ENCODE data around the gene DYNC1H1.

DYNC1H1 gene

GRCh38 chr14:101997429-101998336 lies 33.3 kb downstream of the DYNC1H1 start:
- DNase-seq (ENCODE audit: low read depth) = no peak

DNA sequence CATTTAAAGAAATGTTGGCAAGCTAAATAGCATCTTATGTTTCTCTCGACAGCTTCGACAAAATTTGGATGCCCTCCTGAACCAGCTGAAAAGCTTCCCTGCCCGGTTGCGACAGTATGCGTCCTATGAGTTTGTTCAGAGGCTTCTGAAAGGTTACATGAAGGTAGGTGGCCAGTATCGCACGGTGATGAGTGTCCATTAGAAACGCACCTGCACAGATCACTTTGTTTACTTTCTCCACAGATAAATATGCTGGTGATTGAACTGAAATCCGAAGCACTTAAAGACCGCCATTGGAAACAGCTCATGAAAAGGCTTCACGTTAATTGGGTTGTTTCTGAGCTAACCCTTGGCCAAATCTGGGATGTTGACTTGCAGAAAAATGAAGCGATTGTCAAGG lies 36.5 kb downstream of the DYNC1H1 start:
- DNase-seq (ENCODE audit: low read depth) = no peak

DNA sequence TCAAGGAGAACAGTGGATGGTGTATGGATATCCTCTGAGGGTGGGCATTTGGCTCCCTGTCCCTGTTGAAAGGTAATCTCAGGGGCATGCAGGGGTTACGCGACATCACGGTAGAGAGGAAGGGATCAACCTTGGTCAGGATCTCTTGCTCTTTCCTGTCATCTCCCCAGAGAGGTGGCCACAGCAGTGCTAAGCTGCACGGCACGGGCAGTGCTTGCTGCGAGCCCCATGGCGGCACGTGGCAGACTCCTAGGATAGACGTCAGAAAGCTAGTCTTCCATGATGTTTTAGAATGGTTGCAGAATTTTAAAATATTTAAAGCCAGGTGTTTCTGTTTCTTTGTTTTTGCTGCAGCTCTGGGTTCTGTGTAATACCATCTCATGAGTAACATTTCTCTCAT lies 41.0 kb downstream of the DYNC1H1 start:
- DNase-seq (ENCODE audit: low read depth) = no peak

- no peak for DNase-seq (ENCODE audit: low read depth)
Observed at GRCh38 chr14:102007916-102008418, 43.6 kb downstream of the DYNC1H1 start.

DNA sequence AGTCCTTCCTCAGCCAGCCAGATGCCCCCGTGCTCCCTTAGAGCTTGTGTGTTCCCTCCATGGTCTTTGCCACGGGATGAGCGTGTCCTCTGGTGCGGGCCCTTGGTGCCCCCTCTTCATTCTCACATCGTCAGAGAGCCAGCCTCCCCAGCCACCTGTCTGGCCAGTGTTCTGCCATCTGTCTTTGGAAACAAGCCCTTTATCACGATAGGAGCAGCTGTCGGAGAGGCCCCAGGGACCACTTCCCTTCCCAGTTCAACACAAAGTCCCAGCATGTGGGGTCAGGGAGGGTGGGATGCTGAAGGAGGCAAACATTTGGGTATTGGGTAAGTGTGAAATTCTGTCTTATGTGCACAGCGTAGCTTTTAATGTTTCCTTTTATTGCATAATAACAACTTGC lies 44.5 kb downstream of the DYNC1H1 start:
- DNase-seq (ENCODE audit: low read depth) = no peak

DNA sequence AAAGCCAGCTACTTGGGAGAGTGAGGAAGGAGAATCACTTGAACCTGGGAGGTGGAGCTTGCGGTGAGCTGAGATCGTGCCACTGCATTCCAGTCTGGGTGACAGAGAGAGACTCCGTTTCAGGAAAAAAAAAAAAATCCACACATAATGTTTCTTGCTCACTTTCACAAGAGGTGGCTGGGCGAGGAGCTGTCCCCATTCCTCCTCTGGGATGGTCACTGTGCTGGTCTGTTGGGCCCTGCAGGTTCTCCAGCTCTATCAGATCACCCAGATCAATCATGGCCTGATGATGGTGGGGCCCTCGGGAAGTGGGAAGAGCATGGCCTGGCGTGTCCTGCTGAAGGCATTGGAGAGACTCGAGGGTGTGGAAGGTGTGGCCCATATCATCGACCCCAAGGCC lies 47.3 kb downstream of the DYNC1H1 start:
- DNase-seq (ENCODE audit: low read depth) = no peak

- no peak for DNase-seq (ENCODE audit: low read depth)
Observed at GRCh38 chr14:102012336-102012735, 48.0 kb downstream of the DYNC1H1 start.

- DNase-seq (ENCODE audit: low read depth) = no peak
Observed at GRCh38 chr14:102013669-102014200, 49.4 kb downstream of the DYNC1H1 start.

GRCh38 chr14:102015045-102015685 lies 50.8 kb downstream of the DYNC1H1 start:
- no peak for DNase-seq (ENCODE audit: low read depth)

DNA sequence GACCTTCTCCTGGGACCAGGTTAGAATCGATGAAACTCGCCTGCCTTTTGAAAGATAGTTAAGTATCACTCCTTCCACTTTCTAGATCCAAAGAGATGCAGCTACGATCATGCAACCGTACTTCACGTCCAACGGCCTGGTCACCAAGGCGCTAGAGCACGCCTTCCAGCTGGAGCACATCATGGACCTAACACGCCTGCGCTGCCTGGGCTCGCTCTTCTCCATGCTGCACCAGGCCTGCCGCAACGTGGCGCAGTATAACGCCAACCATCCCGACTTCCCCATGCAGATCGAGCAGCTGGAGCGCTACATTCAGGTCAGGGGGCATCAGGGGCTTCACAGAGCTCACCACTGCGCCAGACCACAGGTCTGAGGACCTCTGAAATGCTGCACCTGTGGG lies 51.4 kb downstream of the DYNC1H1 start:
- DNase-seq (ENCODE audit: low read depth) = no peak

DNA sequence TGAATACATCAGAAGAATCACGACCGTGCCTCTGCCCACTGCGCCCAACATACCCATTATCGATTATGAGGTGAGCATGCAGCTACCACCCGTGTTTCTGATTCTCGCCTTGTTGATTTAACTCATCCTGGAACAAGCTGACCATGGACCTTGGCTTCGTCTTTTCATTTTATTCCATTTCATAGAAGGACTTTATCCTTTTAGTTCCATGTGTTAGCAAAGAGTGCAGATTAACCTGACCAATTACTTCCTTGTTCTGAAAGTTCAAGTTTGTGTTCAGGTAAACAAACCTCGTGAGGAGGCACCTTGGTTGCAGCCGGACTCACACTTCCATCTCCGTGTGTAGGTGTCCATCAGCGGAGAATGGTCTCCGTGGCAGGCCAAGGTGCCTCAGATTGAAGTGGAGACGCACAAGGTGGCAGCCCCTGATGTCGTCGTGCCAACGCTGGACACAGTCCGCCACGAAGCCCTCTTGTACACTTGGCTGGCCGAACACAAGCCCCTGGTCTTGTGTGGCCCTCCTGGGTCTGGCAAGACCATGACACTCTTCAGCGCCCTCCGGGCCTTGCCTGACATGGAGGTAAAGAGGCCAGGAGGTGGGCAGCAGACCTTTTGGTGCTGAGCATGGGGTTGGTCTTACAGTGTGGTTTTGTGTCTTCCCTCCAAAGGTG lies 52.2 kb downstream of the DYNC1H1 start:
- DNase-seq (ENCODE audit: low read depth) = no peak

GRCh38 chr14:102018251-102018650 lies 53.9 kb downstream of the DYNC1H1 start:
- no peak for DNase-seq (ENCODE audit: low read depth)

DNA sequence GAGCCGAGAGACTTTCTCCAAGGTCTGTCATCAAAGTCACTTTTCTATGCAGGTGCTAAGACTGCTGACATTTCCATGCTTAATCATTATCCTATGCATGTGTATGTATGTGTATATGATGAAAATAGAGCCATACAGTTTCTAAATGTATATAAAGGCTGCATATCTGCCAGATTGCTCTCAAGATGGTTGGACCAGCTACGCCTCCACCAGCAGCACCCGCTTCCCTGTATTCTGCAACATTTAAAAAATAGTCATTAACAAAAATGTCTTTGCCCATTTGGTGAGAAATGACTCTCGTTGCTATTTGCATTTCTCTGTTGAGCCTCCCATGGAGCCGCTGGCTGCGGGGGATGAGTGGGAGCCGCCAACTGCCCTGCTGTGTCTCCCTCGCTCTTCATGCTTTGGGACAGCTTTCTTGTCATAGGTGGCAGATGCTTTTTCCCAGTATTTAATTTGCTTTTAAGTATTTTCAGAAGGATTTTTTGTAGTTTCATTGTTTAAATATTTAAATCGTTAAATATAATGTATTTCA lies 54.7 kb downstream of the DYNC1H1 start:
- DNase-seq (ENCODE audit: low read depth) = no peak

DNA sequence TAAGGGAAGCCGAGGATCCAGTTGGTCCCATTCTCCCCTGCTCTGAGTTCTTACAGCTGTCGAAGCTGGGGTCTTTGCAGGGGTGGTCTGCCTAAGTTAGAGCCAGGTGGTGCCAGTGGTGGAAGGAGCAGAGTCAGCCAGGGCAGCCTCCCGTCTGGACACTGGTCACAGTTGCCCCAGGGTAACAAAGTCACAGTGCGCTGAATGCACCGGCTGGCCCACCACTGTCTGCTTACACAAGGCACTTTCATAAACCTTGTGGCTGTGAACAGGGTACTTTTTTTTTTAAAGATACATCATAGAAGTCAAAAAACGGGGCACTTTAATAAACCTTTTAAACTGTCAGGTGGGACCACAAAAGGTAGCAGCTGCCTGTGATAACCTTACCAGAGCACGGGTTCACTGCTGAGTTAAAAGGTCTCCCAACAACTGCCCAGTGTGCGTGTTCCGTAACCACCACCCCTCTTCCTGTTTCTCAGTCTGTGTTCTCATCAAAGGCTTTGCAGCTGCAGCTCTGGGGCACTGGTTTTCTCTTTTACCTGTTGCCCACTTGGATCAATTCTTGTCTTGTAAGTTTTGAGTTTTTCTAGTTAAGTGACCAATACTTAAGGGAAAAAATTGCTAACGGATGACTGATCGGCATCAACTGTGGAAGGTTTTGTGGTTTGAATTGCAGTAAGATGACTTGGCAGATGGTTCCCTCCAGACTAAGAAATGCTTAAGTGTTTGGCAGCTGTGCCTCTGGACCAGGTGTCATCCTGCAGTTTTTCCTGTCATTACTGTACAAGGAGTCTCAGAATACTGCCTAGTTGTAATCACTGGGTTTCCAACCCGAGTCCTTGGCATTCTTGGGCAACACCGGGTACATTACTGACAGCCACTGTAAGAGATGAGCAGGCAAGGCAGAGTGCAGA lies 55.9 kb downstream of the DYNC1H1 start:
- DNase-seq (ENCODE audit: low read depth) = peak; percentile 6

GRCh38 chr14:102026934-102027333 lies 62.6 kb downstream of the DYNC1H1 start:
- DNase-seq (ENCODE audit: low read depth) = no peak

- DNase-seq (ENCODE audit: low read depth) = no peak
Observed at GRCh38 chr14:102027951-102028350, 63.6 kb downstream of the DYNC1H1 start.

GRCh38 chr14:102028733-102029132 lies 64.4 kb downstream of the DYNC1H1 start:
- no peak for DNase-seq (ENCODE audit: low read depth)

DNA sequence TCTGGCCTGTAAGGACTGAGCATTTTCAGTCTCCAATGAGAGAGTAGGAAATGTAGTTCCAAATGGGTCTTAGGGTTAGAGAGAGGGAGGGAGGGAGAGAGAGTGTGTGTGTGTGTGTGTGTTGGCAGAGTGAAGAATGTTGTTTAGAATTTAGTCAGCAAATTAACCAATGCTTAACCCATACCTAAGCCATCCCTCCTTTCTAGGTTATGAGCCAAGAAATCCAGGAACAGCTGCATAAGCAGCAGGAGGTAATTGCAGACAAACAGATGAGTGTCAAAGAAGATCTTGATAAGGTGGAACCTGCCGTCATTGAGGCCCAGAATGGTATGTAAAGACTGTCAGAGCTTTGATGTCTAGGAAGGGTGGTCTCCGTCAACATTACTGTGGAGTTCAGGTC lies 65.6 kb downstream of the DYNC1H1 start:
- DNase-seq (ENCODE audit: low read depth) = no peak

DNA sequence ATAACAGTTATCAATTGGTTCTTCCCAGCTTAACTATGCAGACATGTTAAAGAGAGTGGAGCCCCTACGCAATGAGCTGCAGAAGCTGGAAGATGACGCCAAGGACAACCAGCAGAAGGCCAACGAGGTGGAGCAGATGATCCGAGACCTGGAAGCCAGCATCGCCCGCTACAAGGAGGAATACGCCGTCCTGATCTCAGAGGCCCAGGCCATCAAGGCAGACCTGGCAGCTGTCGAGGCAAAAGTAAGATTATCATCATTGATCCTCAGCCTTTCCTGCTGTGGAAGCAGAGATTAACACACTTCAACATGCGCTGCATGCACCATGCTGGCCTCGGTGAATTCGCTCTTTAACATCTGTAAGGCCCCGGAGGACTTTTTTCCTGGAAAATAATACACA lies 68.9 kb downstream of the DYNC1H1 start:
- DNase-seq (ENCODE audit: low read depth) = no peak

GRCh38 chr14:102034301-102034700 lies 69.9 kb downstream of the DYNC1H1 start:
- DNase-seq (ENCODE audit: low read depth) = no peak

- DNase-seq (ENCODE audit: low read depth) = no peak
Observed at GRCh38 chr14:102035914-102036313, 71.5 kb downstream of the DYNC1H1 start.
